ENCODE results near the gene GRK5. TPM values are rescaled to one million over a fixed set of nuclear protein-coding genes. Genes with fewer than 3 reads are reported as not detected.
A peak's percentile ranks its signal among the peaks of the same experiment; 100 is the strongest.

GRK5 gene
- total RNA-seq, 4 donors from 2014 or later: 5.4 to 13.0 (median 10.6) TPM

GRCh38 chr10:119491966-119492757 lies 284.8 kb downstream of the GRK5 start:
- DNase-seq (ENCODE audit: low spot score in 2 of 2): no peak
- WGBS, 2 donors: 75 to 80% methylated on average over 6 of the region's 6 CpGs
- intact Hi-C loops (cut with DNase I; ENCODE audit: low total_unique reads): no loop called here
- TF ChIP-seq POLR2A (IDR thresholded peaks at IDR 0.05): no peak
- no peak for TF ChIP-seq CTCF (IDR thresholded peaks at IDR 0.05)
- no peak overlapping the region for H3K4me3 ChIP-seq (ENCODE audit: low read depth, poor library complexity, severe bottlenecking)

DNA sequence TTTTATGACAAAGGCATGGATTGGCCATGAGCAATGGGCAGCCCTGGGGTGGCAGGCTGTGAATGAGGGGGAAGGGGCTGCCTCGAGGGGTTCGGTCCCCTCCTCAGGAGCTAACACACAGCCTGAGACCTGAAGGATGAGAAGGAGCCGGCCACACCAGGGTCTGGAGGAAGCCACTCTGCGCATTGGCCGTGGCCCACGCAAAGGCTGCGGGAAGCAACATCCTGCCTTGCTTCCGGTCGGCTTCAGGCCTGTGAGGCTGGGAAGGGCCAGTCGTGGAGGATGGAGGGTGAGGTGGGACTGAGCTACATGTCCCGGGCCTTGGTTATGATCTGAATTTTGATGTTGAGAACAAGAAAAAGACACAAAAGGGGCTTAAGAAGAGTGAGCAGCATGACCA lies 285.8 kb downstream of the GRK5 start:
- DNase-seq (ENCODE audit: low spot score in 2 of 2): no peak
- intact Hi-C loops (cut with DNase I; ENCODE audit: low total_unique reads): no loop called here
- WGBS, 2 donors: 67 to 82% methylated on average over 11 of the region's 11 CpGs
- no peak overlapping the region for H3K4me3 ChIP-seq (ENCODE audit: low read depth, poor library complexity, severe bottlenecking)
- TF ChIP-seq CTCF (IDR thresholded peaks at IDR 0.05): no peak
- no peak for TF ChIP-seq POLR2A (IDR thresholded peaks at IDR 0.05)

DNA sequence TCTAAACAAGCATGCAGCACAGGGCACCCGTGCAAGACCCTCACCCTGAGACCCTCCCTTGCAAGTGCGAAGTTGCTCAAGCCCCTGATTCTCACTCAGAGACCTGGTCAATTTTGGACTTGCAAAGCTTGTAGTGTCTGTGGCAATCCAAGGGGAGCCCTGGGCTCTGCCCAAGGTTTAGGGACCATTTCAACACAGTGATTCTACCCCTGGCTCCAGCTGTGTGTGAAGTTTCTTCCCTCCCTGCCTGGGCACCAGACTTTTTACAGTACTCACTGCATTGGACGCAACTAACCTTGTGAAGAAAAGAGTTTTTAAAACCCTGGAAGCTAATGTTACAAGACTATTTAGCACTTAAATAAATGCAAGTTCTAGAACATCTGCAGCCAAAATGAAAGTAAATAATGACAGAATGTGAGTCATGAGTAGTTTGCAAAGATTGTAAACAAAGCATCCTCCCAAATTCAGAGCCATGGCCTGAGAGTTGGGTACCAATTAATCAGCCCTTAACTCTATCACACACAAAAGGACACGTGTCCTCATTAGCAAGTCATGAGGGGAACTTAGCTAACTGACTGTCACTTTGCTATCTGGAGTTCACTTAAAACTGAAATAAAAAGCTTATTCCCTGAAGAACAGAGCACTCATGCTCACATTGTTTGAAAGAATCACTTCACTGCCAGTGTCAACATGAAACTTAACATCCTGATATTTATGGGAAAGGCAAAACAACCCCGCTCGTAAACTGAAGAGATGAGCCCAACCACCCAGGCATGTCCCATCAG lies 287.1 kb downstream of the GRK5 start:
- peak in 1 of 2 donors; percentile 35 for DNase-seq (ENCODE audit: low spot score in 2 of 2)
- intact Hi-C loops (cut with DNase I; ENCODE audit: low total_unique reads): no loop called here
- WGBS, 2 donors: 50 to 63% methylated on average over 6 of the region's 6 CpGs

GRCh38 chr10:119495021-119495505 lies 287.7 kb downstream of the GRK5 start:
- no peak for DNase-seq (ENCODE audit: low spot score in 2 of 2)
- H3K4me3 ChIP-seq (ENCODE audit: low read depth, poor library complexity, severe bottlenecking): no peak overlapping the region
- WGBS, 2 donors: 89 to 91% methylated on average over 5 of the region's 5 CpGs
- TF ChIP-seq POLR2A (IDR thresholded peaks at IDR 0.05) (no peak), CTCF (IDR thresholded peaks at IDR 0.05) (no peak)
- intact Hi-C loops (cut with DNase I; ENCODE audit: low total_unique reads): no loop called here

More for the DNA sequence above, 287.1 kb downstream of the GRK5 start:
- no peak overlapping the region for H3K4me3 ChIP-seq (ENCODE audit: low read depth, poor library complexity, severe bottlenecking)
- no peak for TF ChIP-seq POLR2A (IDR thresholded peaks at IDR 0.05)
- TF ChIP-seq CTCF (IDR thresholded peaks at IDR 0.05): no peak

DNA sequence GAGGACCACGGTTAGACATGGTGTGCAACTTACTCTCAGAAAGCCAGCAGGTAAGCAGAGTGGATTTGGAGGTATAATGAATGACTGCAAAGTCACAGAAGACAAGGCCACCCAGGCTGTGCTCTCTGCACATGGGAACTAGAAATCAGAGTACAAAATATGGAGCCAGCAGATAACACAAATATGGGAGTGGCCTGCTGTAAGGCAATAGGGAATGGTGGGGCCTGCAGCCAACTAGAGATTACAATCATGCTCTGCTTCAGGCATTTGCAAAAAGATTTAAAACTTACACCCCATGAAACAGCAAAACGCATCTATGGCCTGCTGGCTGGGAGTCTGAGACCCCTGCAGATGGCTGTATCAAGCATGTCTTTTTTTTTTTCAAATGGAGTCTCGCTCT lies 288.2 kb downstream of the GRK5 start:
- no peak overlapping the region for H3K4me3 ChIP-seq (ENCODE audit: low read depth, poor library complexity, severe bottlenecking)
- 93 to 96% methylated on average over 3 of the region's 3 CpGs for WGBS, 2 donors
- DNase-seq (ENCODE audit: low spot score in 2 of 2): no peak
- intact Hi-C loops (cut with DNase I; ENCODE audit: low total_unique reads): no loop called here
- TF ChIP-seq CTCF (IDR thresholded peaks at IDR 0.05) (no peak), POLR2A (IDR thresholded peaks at IDR 0.05) (no peak)

Measured in lower leg skin (tissue), 4 donors.